HG02642 (cell line): ENCODE data around the gene RIMBP2.
"Not testable (repeated sequence)": the region's sequence is repeated elsewhere in the genome, so short reads cannot be mapped to it uniquely, and the experiment has no call there.

Experiments used
- ATAC-seq: cut with Tn5 transposase; IDR thresholded peaks from one replicate; pipeline ENCODE4 v1.9.1; 2021; ENCODE audit warnings: mild to moderate bottlenecking; ENCODE audit not compliant: unreplicated experiment, poor library complexity

The RIMBP2 gene

DNA sequence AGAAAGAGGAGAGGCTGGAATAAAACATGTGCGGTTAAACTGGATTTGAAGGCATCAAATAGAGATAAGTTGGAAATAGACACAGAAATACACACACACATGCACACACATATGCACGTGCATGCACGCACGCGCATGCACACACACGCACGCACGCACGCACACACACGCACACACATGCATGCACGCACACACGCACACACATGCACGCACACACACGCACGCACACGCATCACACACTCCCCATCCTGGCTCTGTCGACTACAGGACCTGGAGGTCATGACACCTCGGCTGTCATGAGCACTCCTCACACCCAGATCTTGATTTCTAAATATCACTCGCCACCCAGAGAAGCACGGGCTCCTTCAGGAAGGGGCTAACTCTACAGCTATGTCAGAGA is 51.8 kb downstream of the RIMBP2 start:
- no peak for ATAC-seq

DNA sequence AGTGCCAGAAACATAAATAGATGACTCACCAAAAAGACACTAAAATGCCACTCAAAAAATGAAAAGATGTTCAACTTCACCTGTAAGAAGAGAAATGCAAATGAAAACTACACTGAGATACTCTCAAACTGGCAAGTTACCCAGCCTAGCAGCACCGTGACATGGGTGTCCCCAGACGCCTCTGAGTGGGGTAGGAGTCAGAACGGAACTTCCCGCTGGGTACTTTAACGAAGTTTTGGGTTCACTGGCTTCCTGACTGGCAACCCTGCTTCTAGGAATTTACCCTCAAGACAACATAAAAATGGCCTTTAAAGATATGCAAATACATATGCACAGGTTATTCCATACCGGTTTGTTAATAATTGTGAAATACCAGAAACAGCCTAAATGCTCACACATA is 52.6 kb downstream of the RIMBP2 start:
- ATAC-seq, result no peak

DNA sequence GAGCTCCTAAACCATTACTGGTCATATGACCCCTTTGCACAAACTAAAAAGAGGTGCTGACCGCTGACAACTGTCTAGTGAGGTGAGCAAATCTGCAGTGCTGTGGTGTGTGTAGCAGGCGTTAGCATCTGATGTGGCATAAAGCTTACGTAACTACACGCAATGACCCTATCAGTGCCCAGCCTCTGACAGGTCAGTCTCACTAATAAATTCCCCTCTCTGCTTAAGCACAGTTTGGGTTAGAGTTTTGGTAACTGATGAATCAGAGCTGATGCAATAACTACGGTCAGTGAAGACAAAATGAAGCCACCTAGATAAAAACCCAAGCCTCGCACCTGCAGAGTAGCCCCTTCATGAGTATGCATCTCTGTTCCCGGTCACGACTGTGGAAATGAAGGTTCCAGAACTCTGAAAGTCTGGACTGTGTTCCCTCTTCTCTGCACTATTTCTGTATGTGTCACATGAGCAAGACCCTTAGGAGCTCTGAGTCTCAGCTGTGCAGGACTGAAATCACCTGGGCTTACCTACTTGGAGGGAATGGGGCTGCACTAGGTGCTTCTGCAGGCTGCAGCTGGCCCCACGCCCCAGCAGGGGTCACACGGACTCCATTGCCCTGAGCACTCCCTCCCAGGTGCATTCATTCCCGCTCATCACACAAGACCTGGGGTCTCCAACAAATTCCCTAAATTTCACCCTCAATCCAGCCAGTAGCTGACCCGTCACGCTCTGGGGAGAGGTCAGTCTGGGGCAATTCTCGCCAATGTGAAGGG is 54.4 kb downstream of the RIMBP2 start:
- ATAC-seq, result no peak

DNA sequence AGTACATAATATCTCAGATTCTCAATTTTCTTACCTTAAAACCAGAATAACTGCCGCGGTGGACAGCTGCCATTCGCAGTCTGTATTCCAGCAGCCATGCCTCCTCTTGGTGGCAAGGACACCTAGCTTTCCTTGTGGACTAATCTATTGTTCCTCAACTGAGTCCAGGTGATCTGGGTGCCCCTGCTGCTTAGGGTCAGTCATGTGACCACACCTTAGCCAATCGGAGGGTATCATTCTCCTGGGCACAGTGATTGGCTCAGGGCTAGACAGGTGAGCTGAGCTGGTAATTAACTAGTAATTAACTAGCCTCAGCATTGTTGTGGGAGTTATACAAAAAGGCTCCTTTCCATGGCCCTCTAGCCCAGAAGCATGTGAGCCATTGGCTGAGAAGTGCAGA is 55.0 kb downstream of the RIMBP2 start:
- ATAC-seq, result no peak

DNA sequence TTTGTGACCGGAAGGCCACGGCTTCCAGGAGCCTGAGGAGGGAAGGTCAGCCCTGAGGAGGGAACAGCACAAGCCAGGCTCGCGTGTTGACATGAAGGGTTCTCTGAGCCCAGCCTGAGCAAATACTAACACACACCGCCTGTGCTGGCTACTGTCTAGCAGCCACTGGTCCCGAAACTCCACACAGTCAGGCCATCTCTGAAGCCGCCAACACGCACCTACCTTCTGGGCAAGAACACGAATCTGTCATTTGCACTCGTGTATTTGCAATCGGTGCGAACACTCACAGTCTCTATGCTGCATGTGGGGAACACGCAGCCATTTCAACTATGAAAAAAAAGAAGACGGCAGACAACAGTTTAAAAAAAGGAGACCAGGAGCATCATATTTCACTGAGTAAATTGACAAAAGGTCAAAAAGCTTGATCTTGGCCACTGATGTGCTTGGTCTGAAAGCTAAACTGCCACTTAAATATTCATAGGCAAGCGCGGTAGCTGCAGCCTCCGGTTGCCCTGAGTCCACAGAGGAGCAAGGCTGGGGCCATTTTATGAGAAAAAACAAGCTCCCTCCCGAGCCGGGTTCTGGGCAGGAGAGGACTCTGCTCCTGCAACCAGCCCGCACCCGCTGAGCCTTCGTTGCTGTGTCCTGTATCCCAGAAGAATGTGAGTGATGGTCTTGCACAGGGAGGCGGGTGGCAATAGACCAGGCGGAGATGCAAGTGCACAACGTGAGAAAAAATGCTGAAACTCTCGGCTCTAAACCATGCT is 57.8 kb downstream of the RIMBP2 start:
- ATAC-seq, result no peak

DNA sequence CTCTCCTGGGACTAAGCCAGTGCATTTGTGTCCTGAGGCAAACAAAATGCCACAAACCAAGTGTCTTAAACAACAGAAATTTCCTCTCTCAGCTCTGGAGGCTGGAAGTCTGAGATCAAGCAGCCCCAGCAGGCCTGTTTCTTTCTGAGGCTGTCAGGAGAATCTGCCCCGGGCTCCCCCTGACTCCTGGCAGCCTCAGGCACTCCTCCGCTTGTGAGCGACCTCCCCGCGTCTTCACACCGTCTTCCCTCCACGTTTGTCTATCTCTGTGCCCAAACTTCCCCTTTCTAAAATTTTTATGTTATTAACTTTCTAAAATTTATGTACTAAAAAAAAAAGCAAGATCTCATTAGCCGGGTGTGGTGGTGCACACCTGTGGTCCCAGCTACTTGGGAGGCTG is 59.7 kb downstream of the RIMBP2 start:
- ATAC-seq, result no peak

DNA sequence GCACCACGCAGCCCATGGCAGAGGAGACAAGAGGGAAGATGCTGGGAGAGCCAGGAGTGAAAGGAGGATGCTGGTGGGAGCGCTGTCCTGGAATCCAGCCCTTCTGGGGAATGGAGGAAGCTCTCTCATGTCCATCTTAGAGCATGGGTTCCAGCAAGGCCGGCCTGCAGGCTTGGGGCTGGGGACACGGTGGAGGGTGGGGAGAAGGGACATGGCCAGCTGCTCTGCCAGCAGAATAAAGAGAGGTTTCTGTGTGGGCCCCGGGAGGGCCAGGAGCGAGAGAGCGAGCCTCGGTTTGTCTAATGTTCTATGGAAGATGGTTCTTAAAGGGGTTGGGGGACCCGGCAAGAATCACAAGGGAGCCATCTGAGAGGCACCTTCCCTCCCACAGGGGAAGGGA is 60.2 kb downstream of the RIMBP2 start:
- ATAC-seq, result no peak

DNA sequence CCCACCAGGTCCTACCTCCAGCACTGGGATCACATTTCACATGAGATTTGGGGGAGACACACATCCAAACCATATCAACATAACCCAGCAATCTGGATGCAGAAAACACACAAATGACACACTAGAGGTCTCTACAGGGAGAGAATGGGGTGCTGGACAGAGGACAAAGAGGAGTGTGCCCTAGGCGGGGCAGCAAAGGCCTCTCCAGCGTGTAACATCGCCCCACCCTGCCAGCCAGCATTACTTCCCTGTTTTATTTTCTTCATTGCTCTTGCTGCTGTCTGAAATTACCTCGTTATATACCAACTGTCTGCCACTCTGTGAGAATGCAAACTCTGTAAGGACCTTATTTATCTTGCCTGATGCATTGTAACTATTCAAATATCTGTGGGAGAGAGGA is 61.1 kb downstream of the RIMBP2 start:
- no peak for ATAC-seq

DNA sequence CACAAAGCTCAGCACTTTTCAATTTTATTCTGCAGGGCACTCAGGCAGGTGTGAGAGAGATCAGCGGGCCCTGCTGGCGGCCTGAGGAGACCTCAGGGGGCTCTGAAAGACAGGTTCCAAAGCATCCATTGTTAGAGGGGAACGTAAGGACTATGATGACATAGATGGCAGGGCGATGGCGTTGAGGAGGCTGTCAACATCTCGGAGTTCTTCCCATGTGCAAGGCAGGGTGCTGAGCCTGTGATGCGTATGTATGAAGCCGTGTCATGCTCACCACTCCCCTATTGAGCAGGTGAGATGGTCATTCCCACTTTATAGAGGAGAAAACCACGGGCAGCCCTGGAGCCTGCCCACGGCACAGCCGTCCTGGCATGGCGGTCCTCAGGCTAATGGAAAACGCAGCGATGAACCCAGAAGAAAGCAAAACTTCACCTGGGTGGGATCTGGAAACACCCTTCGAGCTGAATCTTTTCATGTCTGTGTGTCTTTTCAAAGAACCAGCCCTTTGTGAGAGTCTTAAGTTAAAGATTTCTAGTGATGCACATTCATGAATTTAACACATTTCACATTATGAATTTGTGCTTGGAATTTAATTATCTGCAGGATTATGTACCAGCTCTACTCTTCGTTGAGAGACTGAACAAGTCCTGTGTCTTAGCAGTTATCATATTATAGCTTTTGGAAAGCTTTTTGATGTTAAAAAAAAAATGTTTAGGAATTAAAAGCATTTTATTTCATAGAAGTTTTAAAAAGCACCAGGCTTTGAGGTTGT is 64.7 kb downstream of the RIMBP2 start:
- no peak for ATAC-seq

DNA sequence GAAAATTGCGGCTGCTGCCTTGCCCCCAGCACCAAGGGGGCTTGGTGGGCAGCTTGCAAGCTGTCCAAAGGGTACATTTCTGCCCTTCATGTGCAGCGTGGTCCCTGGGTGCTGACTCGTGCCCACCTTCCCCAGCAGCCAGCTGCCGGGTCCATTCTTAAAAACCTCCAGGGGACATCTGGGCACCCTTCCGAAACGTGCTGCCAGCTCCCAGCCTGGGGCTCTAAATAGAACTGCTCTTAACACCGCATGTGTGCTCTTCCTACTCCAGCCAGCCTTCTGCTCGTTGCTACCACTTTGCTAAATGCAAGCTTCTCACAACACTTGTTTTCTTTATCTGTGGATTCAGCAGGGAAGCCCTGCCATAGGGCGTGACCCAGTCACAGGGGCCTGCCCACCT is 66.0 kb downstream of the RIMBP2 start:
- no peak for ATAC-seq

DNA sequence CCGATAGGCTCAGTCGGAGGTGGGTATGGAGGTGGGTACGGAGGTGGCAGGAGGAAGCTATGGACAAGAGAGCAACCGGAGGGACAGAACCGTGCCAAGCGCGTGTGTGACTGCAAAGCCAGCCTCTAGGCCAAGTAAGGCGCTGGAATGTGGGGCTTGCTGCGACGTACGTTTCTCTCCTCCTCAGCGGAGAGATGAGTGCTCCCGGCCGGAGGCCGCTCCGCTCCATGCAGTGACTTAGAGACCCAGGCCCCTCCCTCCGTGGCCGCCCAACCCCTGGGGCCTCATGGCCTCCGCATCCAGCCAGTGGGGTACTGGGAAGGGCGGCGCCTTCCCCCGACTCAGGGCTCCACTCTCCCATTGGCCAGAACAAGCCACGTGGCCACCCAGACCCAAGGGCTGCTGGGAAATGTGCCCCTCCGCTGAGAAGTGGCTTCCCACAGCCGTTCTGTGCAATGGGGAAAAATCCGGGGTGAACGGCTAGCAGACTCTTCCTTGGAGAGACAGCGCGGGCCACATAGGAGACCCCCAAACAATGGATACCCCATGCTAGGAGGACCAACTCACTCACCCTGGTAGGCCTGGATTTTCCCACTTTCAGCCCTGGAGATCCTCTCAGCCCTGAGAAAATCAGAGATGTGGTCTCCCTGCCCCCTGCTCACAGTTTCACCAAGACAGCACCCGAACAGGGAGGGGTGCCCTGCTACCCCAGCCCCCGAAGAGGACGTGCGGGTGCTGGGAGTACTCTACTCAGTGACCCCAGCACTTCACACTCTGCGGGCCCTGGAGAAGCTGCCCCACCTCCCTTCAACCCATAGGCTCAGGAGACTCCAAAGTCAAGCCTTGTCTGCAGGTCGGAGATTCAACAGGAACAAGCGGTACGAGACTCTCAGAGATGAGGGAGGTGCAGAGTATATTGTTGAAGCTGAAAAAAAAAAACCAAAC is 66.7 kb downstream of the RIMBP2 start:
- ATAC-seq, result no peak

DNA sequence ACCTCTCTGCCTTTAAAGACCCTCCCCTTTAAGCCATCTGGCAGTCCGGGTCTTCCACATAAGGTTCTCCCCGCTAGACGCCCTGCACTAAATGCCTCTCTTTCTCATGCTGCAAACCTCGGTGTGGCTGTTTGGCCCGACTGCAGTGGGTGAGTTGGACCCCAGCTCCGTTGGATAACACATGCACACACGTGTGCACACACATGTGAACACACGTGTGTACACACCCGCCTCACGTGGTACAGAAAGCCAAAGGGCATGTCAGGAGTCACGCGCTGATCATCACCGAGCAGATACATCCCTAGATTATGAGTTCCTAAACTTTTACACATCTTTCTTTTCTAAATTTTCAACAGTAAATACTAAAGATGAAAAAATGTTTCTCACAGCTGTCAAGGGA is 68.3 kb downstream of the RIMBP2 start:
- ATAC-seq, result no peak

DNA sequence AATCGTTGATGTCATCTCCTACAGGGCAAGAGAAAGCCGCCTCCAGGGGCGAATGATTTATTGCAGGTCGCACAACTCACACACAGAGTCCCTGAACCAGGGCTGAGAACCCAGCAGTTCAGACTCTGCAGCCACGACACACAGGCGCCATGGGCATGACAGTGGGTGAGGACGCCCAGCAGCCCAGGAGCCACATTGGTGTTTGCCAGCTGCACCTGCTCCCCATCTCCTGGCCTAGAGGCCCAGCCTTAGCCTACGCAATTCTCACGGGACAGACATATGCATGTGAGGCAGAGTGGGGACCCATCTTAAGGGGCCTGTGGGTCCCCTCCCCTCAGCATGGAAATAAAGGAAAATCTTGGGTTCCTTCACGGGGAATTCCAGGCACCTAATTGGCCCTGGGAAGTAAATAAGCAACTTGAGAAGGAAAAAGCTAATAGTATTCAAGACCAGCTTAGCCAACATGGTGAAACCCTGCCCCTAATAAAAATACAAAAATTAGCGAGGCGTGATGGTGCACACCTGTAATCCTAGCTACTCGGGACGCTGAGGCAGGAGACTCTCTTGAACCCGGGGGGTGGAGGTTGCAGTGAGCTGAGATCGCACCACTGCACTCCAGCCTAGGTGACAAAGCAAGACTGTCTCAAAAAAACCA is 69.3 kb downstream of the RIMBP2 start:
- no peak for ATAC-seq

DNA sequence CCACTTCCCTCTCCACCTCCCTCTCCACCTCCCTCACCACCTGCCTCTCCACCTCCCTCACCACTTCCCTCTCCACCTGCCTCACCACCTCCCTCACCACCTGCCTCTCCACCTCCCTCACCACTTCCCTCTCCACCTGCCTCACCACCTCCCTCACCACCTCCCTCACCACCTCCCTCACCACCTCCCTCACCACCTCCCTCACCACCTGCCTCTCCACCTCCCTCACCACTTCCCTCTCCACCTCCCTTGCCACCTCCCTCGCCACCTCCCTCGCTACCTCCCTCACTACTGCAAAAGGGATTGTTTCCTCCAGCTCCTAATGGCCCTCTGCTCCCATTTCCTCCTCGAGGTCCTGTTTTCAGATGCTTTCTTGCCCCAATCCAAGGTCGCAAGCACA is 69.9 kb downstream of the RIMBP2 start:
- not testable (repeated sequence) for ATAC-seq

DNA sequence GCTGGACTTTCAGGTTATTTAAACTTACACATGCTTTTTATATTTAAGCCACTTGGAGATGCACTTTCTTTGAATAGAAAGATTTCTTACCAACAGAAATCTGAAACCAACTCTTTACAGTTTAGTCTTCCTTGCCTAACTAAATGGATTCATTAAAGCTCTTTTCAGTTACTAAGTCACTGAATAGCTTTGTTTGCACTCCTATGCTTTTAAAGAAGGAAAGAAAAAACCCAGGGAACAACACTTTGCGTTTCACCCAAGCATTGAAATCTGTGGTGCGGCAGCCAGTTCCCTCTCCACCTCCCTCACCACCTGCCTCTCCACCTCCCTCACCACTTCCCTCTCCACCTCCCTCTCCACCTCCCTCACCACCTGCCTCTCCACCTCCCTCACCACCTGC is 70.3 kb downstream of the RIMBP2 start:
- ATAC-seq, result no peak

DNA sequence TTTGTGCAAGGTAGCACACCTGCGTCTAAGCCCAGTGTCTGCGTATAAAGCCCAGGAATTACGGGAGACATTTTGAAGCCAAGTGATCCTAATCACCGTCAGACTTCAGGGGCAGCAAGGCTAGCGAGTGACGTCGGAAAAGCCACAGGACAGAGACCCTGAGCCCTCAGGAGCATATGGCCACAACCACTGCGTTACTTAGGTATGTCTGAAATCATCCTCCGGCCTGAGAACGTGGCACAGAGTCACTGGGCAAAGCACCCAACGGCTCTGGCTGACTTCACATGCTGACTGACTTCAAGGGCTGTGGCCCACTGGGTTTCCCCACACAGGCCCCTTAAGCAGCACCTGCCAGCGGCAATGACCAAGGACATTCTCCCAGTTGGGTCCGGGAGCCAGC is 71.5 kb downstream of the RIMBP2 start:
- no peak for ATAC-seq

DNA sequence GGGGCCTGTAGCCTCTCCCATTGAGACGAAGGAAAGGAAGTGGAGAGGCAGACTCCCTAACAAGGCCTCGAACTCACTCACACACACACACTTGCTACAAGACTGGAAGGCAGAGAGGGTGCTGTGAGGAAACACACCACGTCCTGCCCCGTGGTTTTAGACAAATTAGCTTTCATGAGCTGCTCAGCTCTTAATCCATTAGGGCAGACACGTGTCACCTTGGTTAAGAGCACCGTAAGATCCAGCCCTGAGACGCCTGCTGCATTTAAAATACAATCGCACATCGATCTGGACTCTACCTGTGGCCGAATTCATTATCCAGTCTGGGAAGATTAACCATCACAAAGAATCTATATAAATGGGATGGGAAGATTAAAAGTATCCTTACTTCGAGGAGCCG is 72.0 kb downstream of the RIMBP2 start:
- ATAC-seq, result no peak

DNA sequence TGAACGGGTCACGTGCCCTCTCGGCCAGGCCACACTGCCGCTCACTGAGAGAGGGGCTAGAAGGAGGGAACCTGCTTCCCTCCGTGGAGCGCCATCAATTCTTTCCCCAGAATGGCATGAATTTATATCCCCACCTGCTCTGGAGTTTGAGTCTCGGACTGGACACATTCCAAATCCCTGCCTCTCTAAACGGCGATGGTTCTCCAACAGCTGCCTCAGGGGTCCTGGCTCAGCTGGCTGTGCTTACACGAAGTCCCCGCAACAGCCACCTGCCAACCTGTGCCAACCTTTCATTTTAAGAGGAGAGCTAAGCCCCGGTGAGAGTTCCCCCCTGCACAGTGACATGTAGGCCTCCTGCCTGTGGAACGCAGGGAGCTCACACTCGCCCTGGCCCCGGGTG is 73.2 kb downstream of the RIMBP2 start:
- ATAC-seq, result no peak

DNA sequence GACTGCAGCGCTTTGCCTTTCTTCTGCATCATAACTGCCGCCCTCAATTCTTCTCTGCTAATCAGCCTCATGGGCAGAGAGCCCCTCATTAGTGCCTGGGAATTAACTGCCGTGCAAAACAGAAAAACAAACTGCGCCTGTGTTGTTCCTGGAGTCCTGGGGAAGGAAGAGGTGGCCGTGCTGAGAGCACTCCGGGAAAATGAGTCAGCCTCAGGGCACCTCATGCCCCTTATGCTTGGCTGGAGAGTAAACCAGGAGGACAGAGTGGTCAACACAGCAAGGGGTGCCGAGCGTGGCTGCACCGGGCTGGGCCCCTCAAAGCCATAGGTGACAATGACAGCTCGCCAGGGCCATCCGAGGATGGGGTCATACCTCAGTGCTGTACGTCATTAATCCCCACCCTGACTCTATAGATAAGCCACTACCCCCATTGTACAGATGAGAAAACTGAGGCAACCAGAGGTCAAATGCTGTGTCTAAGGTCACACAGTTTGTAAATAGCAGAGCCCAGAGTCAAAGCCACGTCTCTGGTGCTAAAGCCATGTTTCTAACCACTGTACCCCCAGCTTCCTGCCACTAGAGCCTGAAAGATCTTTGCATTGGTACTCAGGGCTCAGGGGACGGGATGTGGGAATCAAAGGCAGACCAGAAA is 74.4 kb downstream of the RIMBP2 start:
- ATAC-seq, result no peak
